ENCODE data around the gene DPEP2.

DNA sequence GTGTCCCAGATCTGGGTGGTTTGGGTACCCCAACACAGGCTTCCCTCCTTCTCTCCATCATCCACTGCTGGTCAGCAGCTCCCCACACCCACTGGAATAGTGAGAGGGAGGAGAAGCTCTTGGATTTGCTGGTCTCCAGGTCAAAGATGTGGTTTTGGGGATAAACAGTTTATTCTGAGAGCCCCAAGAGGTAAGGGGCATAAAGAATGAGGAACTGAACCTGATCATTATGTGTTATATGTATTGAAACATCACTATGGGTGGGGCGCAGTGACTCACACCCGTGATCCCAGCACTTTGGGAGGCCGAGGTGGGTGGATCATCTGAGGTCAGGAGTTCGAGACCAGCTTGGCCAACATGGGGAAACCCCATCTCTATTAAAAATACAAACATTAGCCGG is 3.9 kb downstream of the DPEP2 start:
- TF ChIP-seq, protein P1, sequence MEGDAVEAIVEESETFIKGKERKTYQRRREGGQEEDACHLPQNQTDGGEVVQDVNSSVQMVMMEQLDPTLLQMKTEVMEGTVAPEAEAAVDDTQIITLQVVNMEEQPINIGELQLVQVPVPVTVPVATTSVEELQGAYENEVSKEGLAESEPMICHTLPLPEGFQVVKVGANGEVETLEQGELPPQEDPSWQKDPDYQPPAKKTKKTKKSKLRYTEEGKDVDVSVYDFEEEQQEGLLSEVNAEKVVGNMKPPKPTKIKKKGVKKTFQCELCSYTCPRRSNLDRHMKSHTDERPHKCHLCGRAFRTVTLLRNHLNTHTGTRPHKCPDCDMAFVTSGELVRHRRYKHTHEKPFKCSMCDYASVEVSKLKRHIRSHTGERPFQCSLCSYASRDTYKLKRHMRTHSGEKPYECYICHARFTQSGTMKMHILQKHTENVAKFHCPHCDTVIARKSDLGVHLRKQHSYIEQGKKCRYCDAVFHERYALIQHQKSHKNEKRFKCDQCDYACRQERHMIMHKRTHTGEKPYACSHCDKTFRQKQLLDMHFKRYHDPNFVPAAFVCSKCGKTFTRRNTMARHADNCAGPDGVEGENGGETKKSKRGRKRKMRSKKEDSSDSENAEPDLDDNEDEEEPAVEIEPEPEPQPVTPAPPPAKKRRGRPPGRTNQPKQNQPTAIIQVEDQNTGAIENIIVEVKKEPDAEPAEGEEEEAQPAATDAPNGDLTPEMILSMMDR (IDR thresholded peaks at IDR 0.05), result no peak
- no peak for TF ChIP-seq POLR2A (IDR thresholded peaks at IDR 0.05)
